K562 (cell line): Measurements from ENCODE around the gene PHKA1. TPM values are rescaled to one million over a fixed set of nuclear protein-coding genes. Genes with fewer than 3 reads are reported as not detected.

Experiments
- BMI1 ChIP-seq: fragments of 150-350 bp; IDR thresholded peaks from 2 replicates; pipeline ENCODE4 v1.6.1; 2014; ENCODE audit warnings: low read length
- FOXP4 ChIP-seq: sonication (generic); formaldehyde crosslinking; IDR thresholded peaks from 2 replicates; pipeline ENCODE4 v1.8.0; 2022; ENCODE audit warnings: mild to moderate bottlenecking, missing genetic modification reagents, borderline replicate concordance
- HDAC6 ChIP-seq: IDR thresholded peaks from 2 replicates; pipeline ENCODE4 v1.6.1; 2012; ENCODE audit warnings: low read depth, mild to moderate bottlenecking, control low read depth, inconsistent platforms, low read length, moderate library complexity
- HMG20B ChIP-seq: fragments of 250-450 bp; sonication (Bioruptor Pico); IDR thresholded peaks from 2 replicates; pipeline ENCODE4 v1.5.0; 2021; ENCODE audit warnings: mild to moderate bottlenecking
- HSF4 ChIP-seq: fragments of 250-450 bp; sonication (Bioruptor Pico); IDR thresholded peaks from 2 replicates; pipeline ENCODE4 v2.1.2; 2022; ENCODE audit warnings: mild to moderate bottlenecking, moderate library complexity, borderline replicate concordance
- NELFE ChIP-seq: IDR thresholded peaks from 2 replicates; pipeline ENCODE4 v1.6.1; 2011; ENCODE audit warnings: mild to moderate bottlenecking; ENCODE audit not compliant: insufficient read depth, insufficient read length
- NFIC ChIP-seq: fragments of 450-650 bp; IDR thresholded peaks from 2 replicates; pipeline ENCODE4 v1.6.1; 2017; ENCODE audit warnings: mild to moderate bottlenecking, inconsistent platforms
- PRPF4 ChIP-seq: fragments of 200-400 bp; formaldehyde crosslinking; IDR thresholded peaks from one replicate; pipeline ENCODE4 v1.6.1; 2017; ENCODE audit warnings: low read length, low read depth, mild to moderate bottlenecking; ENCODE audit not compliant: insufficient read depth, poor library complexity, severe bottlenecking
- PTBP1 ChIP-seq: fragments of 200-400 bp; formaldehyde crosslinking; IDR thresholded peaks from 2 replicates; pipeline ENCODE4 v1.6.1; 2017; ENCODE audit warnings: low read depth, low read length
- PYGO2 ChIP-seq: fragments of 450-650 bp; IDR thresholded peaks from 2 replicates; pipeline ENCODE4 v1.6.1; 2016; ENCODE audit warnings: mild to moderate bottlenecking, missing genetic modification characterization, moderate library complexity, missing compliant biosample characterization
- SIN3A ChIP-seq, 2 experiments: fragments of 150-350 bp in 1 of 2; IDR thresholded peaks; 2 replicates each; pipeline ENCODE4 v1.6.1; 2011 to 2016; ENCODE audit warnings: borderline replicate concordance in 2 of 2, low read depth in 2 of 2, low read length in 2 of 2, mild to moderate bottlenecking in 2 of 2, moderate library complexity in 2 of 2; ENCODE audit not compliant: control insufficient read depth in 1 of 2
- TAF1 ChIP-seq: IDR thresholded peaks from 2 replicates; pipeline ENCODE4 v1.6.1; 2011; ENCODE audit warnings: mild to moderate bottlenecking, low read length, moderate library complexity; ENCODE audit not compliant: insufficient read depth, control insufficient read depth, severe bottlenecking; ENCODE audit errors: extremely low read depth
- ZNF217 ChIP-seq: sonication (generic); formaldehyde crosslinking; IDR thresholded peaks from 2 replicates; pipeline ENCODE4 v1.8.0; 2022; ENCODE audit warnings: mild to moderate bottlenecking, missing genetic modification reagents
- ZNF316 ChIP-seq: fragments of 450-650 bp; IDR thresholded peaks from 2 replicates; pipeline ENCODE4 v1.6.1; 2016
- ZNF609 ChIP-seq: sonication (generic); formaldehyde crosslinking; IDR thresholded peaks from 2 replicates; pipeline ENCODE4 v1.8.1; 2023; ENCODE audit warnings: missing genetic modification reagents, mild to moderate bottlenecking, borderline replicate concordance
- polyA plus RNA-seq, 8 experiments: library from polyadenylated mRNA; depleted of rRNA in 4 of 8; stranded (reverse) in 5 of 8; unstranded in 3 of 8; fragments of >200 nt; fragmentation: Nextera tagmentation in 2 of 8; fragmentation: Illumina TruSeq in 1 of 8; extraction: Ambion mirVana in 2 of 8; extraction: Trizol in 1 of 8; gene quantifications; 2 replicates each; pipeline versions ENCODE4 v1.2.1 to v1.2.3, GENCODE V29; 2011 to 2014; ENCODE audit warnings: inconsistent platforms in 1 of 8, missing spikeins in 1 of 8
- total RNA-seq, 7 experiments: library from RNA; depleted of rRNA in 6 of 7; stranded (reverse); fragments of >200 nt in 6 of 7; fragmentation: Illumina TruSeq in 2 of 7; extraction: Trizol in 2 of 7; gene quantifications; 2 replicates each; pipeline versions ENCODE4 v1.2.1 to v1.2.3, GENCODE V29; 2011 to 2021; ENCODE audit warnings: low replicate concordance in 1 of 7
- TF ChIP-seq, protein P1 (sequence below): fragments of 450-650 bp; formaldehyde crosslinking; IDR thresholded peaks from 2 replicates; pipeline ENCODE4 v1.4.0; 2022; ENCODE audit warnings: mild to moderate bottlenecking, moderate library complexity
- TF ChIP-seq, protein P2 (sequence below): sonication (generic); formaldehyde crosslinking; IDR thresholded peaks from 2 replicates; pipeline ENCODE4 v1.8.1; 2023; ENCODE audit warnings: mild to moderate bottlenecking, missing genetic modification reagents

PHKA1 gene
- total and polyA plus RNA-seq, 9 of the 15 experiments (the other 6 are each of a cell fraction or from before 2014, with no cell fraction given): 2.4 to 9.6 (median 5.8) TPM

DNA sequence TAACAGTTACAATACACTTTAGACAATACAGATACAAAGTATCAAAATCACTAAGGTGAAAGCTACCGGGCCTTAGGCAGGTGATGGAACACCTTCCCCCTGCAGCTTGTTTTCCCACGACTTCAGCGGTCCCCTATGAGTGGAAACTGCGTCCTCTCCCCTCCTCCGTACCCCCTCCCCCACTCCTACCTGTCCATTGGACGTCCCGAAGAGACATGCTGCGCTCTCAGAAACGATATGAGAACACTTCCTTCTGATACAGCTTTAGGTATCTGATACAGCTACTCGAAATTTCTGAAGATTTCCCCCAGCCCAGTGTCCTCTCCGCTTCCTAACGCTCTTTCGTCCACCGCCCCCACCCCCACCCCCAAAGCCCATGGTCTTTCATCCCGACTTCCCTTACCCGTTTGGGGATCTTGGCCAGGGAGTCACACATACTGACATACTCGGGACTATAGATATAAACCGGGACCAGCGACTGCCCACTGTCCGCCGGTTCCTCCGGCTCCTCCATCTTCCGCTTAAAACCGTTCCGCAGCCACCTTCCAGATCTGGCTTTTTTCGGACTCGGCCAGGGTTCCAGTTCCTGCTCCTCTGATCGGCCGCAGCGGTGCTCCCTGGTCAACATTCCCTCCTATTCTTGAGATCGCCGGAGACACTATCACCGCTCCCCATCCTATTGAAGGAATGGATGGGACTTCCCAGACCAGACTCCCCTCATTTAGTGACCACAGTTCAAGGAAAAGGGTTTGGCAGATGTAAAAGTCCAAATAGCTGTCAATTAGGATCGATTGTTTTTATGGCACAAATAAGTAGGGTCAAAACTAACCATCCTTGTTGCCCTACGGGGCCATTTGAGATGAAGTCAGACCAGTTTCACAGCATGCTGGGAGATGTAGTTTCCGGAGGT is 141.6 kb downstream of the PHKA1 start, which contains the start of gene HDAC8 (continued):
- TF ChIP-seq PRPF4: no peak
- 0 out of 2 replicates have a peak, but pooled peaks have one; percentile 36 for TF ChIP-seq NFIC
- TF ChIP-seq BMI1: no peak
- TF ChIP-seq ZNF217: no peak
- no peak for TF ChIP-seq NELFE
- TF ChIP-seq ZNF609: no peak
- no peak for TF ChIP-seq PYGO2 (tag)
- TF ChIP-seq FOXP4: no peak
- no peak for TF ChIP-seq HSF4 (CRISPR knock-in tag)
- no peak for TF ChIP-seq PTBP1
- no peak for TF ChIP-seq ZNF316
- TF ChIP-seq HDAC6: no peak
- TF ChIP-seq TAF1: peak; percentile 56
- TF ChIP-seq, protein P1, sequence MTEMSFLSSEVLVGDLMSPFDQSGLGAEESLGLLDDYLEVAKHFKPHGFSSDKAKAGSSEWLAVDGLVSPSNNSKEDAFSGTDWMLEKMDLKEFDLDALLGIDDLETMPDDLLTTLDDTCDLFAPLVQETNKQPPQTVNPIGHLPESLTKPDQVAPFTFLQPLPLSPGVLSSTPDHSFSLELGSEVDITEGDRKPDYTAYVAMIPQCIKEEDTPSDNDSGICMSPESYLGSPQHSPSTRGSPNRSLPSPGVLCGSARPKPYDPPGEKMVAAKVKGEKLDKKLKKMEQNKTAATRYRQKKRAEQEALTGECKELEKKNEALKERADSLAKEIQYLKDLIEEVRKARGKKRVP: no peak
- TF ChIP-seq SIN3A (IDR thresholded peaks at IDR 0.05; ENCODE audit: borderline replicate concordance in 2 of 2, control insufficient read depth in 1 of 2, low read depth in 2 of 2, low read length in 2 of 2): no peak
- TF ChIP-seq, protein P2, sequence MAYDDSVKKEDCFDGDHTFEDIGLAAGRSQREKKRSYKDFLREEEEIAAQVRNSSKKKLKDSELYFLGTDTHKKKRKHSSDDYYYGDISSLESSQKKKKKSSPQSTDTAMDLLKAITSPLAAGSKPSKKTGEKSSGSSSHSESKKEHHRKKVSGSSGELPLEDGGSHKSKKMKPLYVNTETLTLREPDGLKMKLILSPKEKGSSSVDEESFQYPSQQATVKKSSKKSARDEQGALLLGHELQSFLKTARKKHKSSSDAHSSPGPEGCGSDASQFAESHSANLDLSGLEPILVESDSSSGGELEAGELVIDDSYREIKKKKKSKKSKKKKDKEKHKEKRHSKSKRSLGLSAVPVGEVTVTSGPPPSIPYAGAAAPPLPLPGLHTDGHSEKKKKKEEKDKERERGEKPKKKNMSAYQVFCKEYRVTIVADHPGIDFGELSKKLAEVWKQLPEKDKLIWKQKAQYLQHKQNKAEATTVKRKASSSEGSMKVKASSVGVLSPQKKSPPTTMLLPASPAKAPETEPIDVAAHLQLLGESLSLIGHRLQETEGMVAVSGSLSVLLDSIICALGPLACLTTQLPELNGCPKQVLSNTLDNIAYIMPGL (CRISPR knock-in tag): no peak
- TF ChIP-seq HMG20B (CRISPR knock-in tag): no peak
